Measurements from ENCODE around the gene LGALS4. TPM values are rescaled to one million over a fixed set of nuclear protein-coding genes. Genes with fewer than 3 reads are reported as not detected.
A peak's percentile ranks its signal among the peaks of the same experiment; 100 is the strongest.

The LGALS4 gene
- total and polyA plus RNA-seq, 9 of the 15 experiments (the other 6 are each of a cell fraction or from before 2014, with no cell fraction given), result 0.08 to 1.1 (median 0.30) TPM; not detected in 3

- Histone ChIP-seq H2AFZ (ENCODE audit: low read depth, low read length) (peak overlapping the region; percentile 48), H3K79me2 (ENCODE audit: control insufficient read depth, insufficient read depth, low read length) (peaks cover 53% of the 10 kb centered on the region), H3K27me3 (ENCODE audit: control insufficient read depth in 2 of 2, insufficient read depth in 2 of 2, low read length in 2 of 2) (no peaks in the 10 kb centered on the region), H3K9ac (ENCODE audit: insufficient read depth in 1 of 2, low read depth in 2 of 2, low read length in 2 of 2) (peak overlapping the region; percentile 76 to 97), H3K4me2 (ENCODE audit: insufficient read depth, low read length) (peak overlapping the region; percentile 89), H3K36me3 (ENCODE audit: control insufficient read depth, insufficient read depth, low read length) (peaks cover 35% of the 10 kb centered on the region), H3K9me1 (ENCODE audit: control insufficient read depth, insufficient read depth, low read length) (no peaks in the 10 kb centered on the region), H3K27ac (ENCODE audit: extremely low read depth, low read depth, low read length) (peak overlapping the region; percentile 99), H3K4me1 (replicated peaks in 1 of 2; ENCODE audit: control insufficient read depth in 2 of 2, insufficient read depth in 2 of 2, low read length in 2 of 2) (peaks cover 16 to 46% of the 10 kb centered on the region in 2 experiments; a peak in 4 of 5 replicates), H4K20me1 (replicated peaks; ENCODE audit: control insufficient read depth, insufficient read depth, low read length) (peaks cover 5% of the 10 kb centered on the region), H3K9me3 (replicated peaks; ENCODE audit: control insufficient read depth, insufficient read depth, low read depth, low read length) (no peaks in the 10 kb centered on the region), H3K4me3 (peak overlapping the region; percentile 80)
- CTCF ChIA-PET (ENCODE audit: low intra/inter-chr PET ratio), result interaction anchor here (1.0 kb wide), 1 partner anchor 80 kb away, joined by 3 read pairs; the partner anchor contains the start of genes MRPS12 and SARS2
- peak; percentile 100 for FAIRE-seq
- intact Hi-C loops (cut with micrococcal nuclease) (loop anchor here (1.0 to 2.0 kb wide), 3 partner anchors 31 to 80 kb away; partner anchors contain the start of genes MRPS12 and SARS2), in situ Hi-C loops (cut with MboI) (no loop called here)
- under 1% methylated on average over 26 of the region's 26 CpGs for WGBS (ENCODE audit: insufficient coverage, low coverage, missing lambda C conversion rate)
- POLR2A ChIA-PET, result interaction anchor here (0.7 to 6.0 kb wide), 4 partner anchors 10 to 338 kb away, joined by 3 to 58 read pairs (median 4); no protein-coding TSS in a partner anchor
- DNase-seq (ENCODE audit: extremely low read depth in 1 of 4, low spot score in 3 of 4), result peak; percentile 92 to 100 (median 96)
- BruUV-seq (replicated peaks), result no TSS peak
- ATAC-seq, result peak; percentile 88
- TF ChIP-seq MNT (conservative IDR thresholded peaks at IDR 0.05) (peak; percentile 41 to 47; a peak in 1 of 4 replicates), SMAD2 (IDR thresholded peaks at IDR 0.05; ENCODE audit: low read depth, low read length) (no peak), POLR2B (IDR thresholded peaks at IDR 0.05; ENCODE audit: low read depth, partially characterized antibody) (peak; percentile 80), SRSF7 (optimal IDR thresholded peaks at IDR 0.05; ENCODE audit: low read depth, low read length) (no peak), L3MBTL2 (IDR thresholded peaks at IDR 0.05) (no peak; the same call in 1 of the 2 replicates), TEAD2 (tag; IDR thresholded peaks at IDR 0.05) (no peak), MYC (IDR thresholded peaks at IDR 0.05; ENCODE audit: low read depth, low read length) (no peak; the same call in 1 of the 2 replicates), MYC (CRISPR knock-in tag; IDR thresholded peaks at IDR 0.05; ENCODE audit: borderline replicate concordance, low read depth) (no peak)
- TF ChIP-seq, protein P1, sequence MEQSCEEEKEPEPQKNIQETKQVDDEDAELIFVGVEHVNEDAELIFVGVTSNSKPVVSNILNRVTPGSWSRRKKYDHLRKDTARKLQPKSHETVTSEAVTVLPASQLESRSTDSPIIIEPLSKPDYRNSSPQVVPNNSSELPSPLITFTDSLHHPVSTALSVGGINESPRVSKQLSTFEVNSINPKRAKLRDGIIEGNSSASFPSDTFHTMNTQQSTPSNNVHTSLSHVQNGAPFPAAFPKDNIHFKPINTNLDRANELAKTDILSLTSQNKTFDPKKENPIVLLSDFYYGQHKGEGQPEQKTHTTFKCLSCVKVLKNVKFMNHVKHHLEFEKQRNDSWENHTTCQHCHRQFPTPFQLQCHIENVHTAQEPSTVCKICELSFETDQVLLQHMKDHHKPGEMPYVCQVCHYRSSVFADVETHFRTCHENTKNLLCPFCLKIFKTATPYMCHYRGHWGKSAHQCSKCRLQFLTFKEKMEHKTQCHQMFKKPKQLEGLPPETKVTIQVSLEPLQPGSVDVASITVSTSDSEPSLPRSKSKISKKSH (CRISPR knock-in tag; IDR thresholded peaks at IDR 0.05), result no peak
- TF ChIP-seq, protein P2, sequence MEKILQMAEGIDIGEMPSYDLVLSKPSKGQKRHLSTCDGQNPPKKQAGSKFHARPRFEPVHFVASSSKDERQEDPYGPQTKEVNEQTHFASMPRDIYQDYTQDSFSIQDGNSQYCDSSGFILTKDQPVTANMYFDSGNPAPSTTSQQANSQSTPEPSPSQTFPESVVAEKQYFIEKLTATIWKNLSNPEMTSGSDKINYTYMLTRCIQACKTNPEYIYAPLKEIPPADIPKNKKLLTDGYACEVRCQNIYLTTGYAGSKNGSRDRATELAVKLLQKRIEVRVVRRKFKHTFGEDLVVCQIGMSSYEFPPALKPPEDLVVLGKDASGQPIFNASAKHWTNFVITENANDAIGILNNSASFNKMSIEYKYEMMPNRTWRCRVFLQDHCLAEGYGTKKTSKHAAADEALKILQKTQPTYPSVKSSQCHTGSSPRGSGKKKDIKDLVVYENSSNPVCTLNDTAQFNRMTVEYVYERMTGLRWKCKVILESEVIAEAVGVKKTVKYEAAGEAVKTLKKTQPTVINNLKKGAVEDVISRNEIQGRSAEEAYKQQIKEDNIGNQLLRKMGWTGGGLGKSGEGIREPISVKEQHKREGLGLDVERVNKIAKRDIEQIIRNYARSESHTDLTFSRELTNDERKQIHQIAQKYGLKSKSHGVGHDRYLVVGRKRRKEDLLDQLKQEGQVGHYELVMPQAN (IDR thresholded peaks at IDR 0.05; ENCODE audit: borderline replicate concordance), result peak; percentile 71; the same call in 1 of the 2 replicates
- TF ChIP-seq, protein P3, sequence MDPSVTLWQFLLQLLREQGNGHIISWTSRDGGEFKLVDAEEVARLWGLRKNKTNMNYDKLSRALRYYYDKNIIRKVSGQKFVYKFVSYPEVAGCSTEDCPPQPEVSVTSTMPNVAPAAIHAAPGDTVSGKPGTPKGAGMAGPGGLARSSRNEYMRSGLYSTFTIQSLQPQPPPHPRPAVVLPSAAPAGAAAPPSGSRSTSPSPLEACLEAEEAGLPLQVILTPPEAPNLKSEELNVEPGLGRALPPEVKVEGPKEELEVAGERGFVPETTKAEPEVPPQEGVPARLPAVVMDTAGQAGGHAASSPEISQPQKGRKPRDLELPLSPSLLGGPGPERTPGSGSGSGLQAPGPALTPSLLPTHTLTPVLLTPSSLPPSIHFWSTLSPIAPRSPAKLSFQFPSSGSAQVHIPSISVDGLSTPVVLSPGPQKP (CRISPR knock-in tag; IDR thresholded peaks at IDR 0.05), result no peak
- TF ChIP-seq, protein P4, sequence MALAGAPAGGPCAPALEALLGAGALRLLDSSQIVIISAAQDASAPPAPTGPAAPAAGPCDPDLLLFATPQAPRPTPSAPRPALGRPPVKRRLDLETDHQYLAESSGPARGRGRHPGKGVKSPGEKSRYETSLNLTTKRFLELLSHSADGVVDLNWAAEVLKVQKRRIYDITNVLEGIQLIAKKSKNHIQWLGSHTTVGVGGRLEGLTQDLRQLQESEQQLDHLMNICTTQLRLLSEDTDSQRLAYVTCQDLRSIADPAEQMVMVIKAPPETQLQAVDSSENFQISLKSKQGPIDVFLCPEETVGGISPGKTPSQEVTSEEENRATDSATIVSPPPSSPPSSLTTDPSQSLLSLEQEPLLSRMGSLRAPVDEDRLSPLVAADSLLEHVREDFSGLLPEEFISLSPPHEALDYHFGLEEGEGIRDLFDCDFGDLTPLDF (CRISPR knock-in tag; IDR thresholded peaks at IDR 0.05), result no peak
Measured at GRCh38 chr19:38850436-38850975, 37.8 kb upstream of the LGALS4 start.
